ENCODE measurements around the gene CNTN4.

DNA sequence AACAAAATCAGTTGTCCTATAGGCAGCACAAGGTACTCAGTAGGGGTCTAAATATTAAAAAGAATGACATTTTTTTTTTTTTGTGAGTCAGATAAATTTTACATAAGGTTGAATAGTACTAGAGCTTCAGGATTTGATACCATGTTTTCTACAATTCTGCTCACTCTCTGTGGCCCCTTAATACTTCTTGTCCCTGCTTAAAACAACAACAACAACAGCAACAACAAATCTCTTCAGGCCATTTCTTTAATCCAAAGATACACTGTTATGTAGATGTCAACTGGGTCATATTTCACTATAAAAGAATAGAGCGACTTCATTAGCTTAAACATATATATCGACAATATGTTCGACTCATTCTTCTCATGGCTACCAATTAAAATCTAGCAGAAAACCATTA is 1008.5 kb downstream of the CNTN4 start:
- TF ChIP-seq, protein P1, sequence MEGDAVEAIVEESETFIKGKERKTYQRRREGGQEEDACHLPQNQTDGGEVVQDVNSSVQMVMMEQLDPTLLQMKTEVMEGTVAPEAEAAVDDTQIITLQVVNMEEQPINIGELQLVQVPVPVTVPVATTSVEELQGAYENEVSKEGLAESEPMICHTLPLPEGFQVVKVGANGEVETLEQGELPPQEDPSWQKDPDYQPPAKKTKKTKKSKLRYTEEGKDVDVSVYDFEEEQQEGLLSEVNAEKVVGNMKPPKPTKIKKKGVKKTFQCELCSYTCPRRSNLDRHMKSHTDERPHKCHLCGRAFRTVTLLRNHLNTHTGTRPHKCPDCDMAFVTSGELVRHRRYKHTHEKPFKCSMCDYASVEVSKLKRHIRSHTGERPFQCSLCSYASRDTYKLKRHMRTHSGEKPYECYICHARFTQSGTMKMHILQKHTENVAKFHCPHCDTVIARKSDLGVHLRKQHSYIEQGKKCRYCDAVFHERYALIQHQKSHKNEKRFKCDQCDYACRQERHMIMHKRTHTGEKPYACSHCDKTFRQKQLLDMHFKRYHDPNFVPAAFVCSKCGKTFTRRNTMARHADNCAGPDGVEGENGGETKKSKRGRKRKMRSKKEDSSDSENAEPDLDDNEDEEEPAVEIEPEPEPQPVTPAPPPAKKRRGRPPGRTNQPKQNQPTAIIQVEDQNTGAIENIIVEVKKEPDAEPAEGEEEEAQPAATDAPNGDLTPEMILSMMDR (IDR thresholded peaks at IDR 0.05): no peak
- no peak for TF ChIP-seq POLR2A (IDR thresholded peaks at IDR 0.05)

All from vagina (tissue), 2 donors.